Measurements from ENCODE around the gene NFU1. TPM values are rescaled to one million over a fixed set of nuclear protein-coding genes. Genes with fewer than 3 reads are reported as not detected.

Gene NFU1
- polyA plus RNA-seq, 1 of the 3 experiments (the other 2 are of a cell fraction), result 23.5 TPM

DNA sequence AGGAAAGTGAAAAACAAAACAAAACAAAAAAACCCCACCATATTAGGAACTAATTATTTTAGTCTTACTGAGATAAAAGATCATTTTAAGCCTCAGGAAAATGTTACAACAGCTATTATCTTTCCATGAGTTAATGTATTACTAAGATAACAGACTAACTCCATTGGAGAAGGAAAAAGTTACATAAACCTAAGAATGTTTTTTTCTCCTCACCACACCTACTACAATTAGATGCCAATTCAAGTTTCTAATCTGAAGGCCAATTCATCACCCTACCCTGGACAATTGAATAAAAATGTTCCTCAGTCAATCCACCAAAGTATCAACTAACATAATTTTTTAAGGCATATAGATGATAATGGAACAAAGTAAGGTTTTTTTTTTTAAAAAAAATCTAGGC lies 40.0 kb downstream of the NFU1 start (continued):
- no peak for TF ChIP-seq ZBTB33 (IDR thresholded peaks at IDR 0.05; ENCODE audit: borderline replicate concordance, low read depth)

DNA sequence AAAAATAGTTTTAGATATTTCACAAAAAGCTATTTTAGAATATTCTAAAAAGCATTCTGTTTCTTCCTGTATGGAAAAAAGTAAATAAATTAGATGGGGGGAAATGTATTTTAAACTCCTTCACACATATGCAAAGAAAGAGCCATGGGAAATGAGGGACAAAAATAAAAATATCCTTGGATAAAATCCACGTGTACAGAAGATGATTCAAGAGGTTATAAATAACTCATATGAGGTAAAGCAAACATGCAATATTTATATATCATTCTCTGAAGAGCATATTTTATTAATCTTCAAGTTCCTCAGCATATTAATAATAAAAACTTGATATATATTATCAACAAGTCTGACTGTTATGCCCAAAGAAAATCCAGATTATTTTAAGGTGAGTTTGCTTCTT lies 41.4 kb downstream of the NFU1 start:
- Histone ChIP-seq H3K79me2 (ENCODE audit: insufficient read depth) (no peaks in the 10 kb centered on the region), H3K9me2 (no peaks in the 10 kb centered on the region), H3K4me2 (no peak overlapping the region), H2AFZ (ENCODE audit: low read depth) (no peak overlapping the region), H3K9me3 (no peaks in the 10 kb centered on the region), H3F3A (replicated peaks; ENCODE audit: insufficient read depth) (peaks cover 13% of the 10 kb centered on the region), H3K36me3 (replicated peaks in 1 of 2; ENCODE audit: control insufficient read depth in 1 of 2, insufficient read depth in 2 of 2, low read length in 1 of 2) (peaks cover 12 to 38% of the 10 kb centered on the region in 2 experiments), H3K4me3 (ENCODE audit: low read depth in 2 of 2, low read length in 1 of 2) (no peak overlapping the region), H3K27me3 (ENCODE audit: insufficient read depth) (no peaks in the 10 kb centered on the region), H3K9ac (no peak overlapping the region), H3K27ac (ENCODE audit: low read depth in 2 of 2, low read length in 1 of 2) (peak overlapping the region in 1 of 2 experiments; percentile 39; a peak in 2 of 4 replicates), H4K20me1 (ENCODE audit: insufficient read depth) (no peaks in the 10 kb centered on the region), H3K4me1 (ENCODE audit: control insufficient read depth in 1 of 2, insufficient read depth in 2 of 2, low read depth in 1 of 2, low read length in 1 of 2) (no peaks in the 10 kb centered on the region)
- CTCF ChIA-PET, result interaction anchor here (0.9 to 1.4 kb wide), 2 partner anchors 164 to 329 kb away, joined by 3 to 4 read pairs; no protein-coding TSS in a partner anchor
- WGBS (ENCODE audit: low lambda C conversion rate), result 52% methylated on average over 1 of the region's 1 CpG
- DNase-seq, result no peak
- POLR2A ChIA-PET, result no interaction called here
- TF ChIP-seq, protein P1, sequence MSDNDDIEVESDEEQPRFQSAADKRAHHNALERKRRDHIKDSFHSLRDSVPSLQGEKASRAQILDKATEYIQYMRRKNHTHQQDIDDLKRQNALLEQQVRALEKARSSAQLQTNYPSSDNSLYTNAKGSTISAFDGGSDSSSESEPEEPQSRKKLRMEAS (IDR thresholded peaks at IDR 0.05; ENCODE audit: low read depth), result no peak
- TF ChIP-seq RXRA (IDR thresholded peaks at IDR 0.05; ENCODE audit: borderline replicate concordance, low read depth), result no peak
- TF ChIP-seq RAD21 (IDR thresholded peaks at IDR 0.05; ENCODE audit: low read length), result no peak
- TF ChIP-seq, protein P2, sequence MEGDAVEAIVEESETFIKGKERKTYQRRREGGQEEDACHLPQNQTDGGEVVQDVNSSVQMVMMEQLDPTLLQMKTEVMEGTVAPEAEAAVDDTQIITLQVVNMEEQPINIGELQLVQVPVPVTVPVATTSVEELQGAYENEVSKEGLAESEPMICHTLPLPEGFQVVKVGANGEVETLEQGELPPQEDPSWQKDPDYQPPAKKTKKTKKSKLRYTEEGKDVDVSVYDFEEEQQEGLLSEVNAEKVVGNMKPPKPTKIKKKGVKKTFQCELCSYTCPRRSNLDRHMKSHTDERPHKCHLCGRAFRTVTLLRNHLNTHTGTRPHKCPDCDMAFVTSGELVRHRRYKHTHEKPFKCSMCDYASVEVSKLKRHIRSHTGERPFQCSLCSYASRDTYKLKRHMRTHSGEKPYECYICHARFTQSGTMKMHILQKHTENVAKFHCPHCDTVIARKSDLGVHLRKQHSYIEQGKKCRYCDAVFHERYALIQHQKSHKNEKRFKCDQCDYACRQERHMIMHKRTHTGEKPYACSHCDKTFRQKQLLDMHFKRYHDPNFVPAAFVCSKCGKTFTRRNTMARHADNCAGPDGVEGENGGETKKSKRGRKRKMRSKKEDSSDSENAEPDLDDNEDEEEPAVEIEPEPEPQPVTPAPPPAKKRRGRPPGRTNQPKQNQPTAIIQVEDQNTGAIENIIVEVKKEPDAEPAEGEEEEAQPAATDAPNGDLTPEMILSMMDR (IDR thresholded peaks at IDR 0.05), result no peak
- TF ChIP-seq USF2 (IDR thresholded peaks at IDR 0.05; ENCODE audit: borderline replicate concordance, low read depth, low read length), result no peak
- TF ChIP-seq, protein P3, sequence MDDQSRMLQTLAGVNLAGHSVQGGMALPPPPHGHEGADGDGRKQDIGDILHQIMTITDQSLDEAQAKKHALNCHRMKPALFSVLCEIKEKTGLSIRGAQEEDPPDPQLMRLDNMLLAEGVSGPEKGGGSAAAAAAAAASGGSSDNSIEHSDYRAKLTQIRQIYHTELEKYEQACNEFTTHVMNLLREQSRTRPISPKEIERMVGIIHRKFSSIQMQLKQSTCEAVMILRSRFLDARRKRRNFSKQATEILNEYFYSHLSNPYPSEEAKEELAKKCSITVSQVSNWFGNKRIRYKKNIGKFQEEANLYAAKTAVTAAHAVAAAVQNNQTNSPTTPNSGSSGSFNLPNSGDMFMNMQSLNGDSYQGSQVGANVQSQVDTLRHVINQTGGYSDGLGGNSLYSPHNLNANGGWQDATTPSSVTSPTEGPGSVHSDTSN (IDR thresholded peaks at IDR 0.05), result no peak
- no peak for TF ChIP-seq GABPA (IDR thresholded peaks at IDR 0.05; ENCODE audit: low read depth)
- TF ChIP-seq EZH2phosphoT487 (IDR thresholded peaks at IDR 0.05; ENCODE audit: borderline replicate concordance, low read depth), result no peak
- no peak for TF ChIP-seq FOXM1 (IDR thresholded peaks at IDR 0.05; ENCODE audit: low read depth)
- no peak for TF ChIP-seq NRF1 (IDR thresholded peaks at IDR 0.05; ENCODE audit: low read depth, low read length)
- no peak for TF ChIP-seq RFX5 (IDR thresholded peaks at IDR 0.05; ENCODE audit: low read length)
- TF ChIP-seq REST (IDR thresholded peaks at IDR 0.05; ENCODE audit: low read depth, low read length), result no peak
- no peak for TF ChIP-seq JUND (IDR thresholded peaks at IDR 0.05)
- TF ChIP-seq FOXJ3 (CRISPR knock-in tag; IDR thresholded peaks at IDR 0.05), result no peak
- TF ChIP-seq FOSL2 (IDR thresholded peaks at IDR 0.05; ENCODE audit: borderline replicate concordance, low read depth), result no peak
- no peak for TF ChIP-seq EP300 (IDR thresholded peaks at IDR 0.05; ENCODE audit: borderline replicate concordance in 1 of 2, low read depth in 1 of 2, low read length in 1 of 2)
- no peak for TF ChIP-seq ELF1 (IDR thresholded peaks at IDR 0.05)
- TF ChIP-seq TCF12 (IDR thresholded peaks at IDR 0.05), result no peak
- TF ChIP-seq IRF3 (IDR thresholded peaks at IDR 0.05; ENCODE audit: low read depth, low read length), result no peak

All from SK-N-SH (cell line).